Activated CD8-positive, alpha-beta memory T cell treated with anti-CD3 and anti-CD28 coated beads for 4 hours (primary cell): ENCODE results near the gene DLL1.

Source experiments
- DNase-seq, 2 donors: peaks; one replicate each; pipeline ENCODE4 v3.0.0-alpha.2; 2020; ENCODE audit warnings: low read depth in 2 of 2

Gene DLL1

GRCh38 chr6:170295510-170296422, 4.9 kb upstream of the DLL1 start:
- peak in 1 of 2 donors; percentile 14 for DNase-seq

DNA sequence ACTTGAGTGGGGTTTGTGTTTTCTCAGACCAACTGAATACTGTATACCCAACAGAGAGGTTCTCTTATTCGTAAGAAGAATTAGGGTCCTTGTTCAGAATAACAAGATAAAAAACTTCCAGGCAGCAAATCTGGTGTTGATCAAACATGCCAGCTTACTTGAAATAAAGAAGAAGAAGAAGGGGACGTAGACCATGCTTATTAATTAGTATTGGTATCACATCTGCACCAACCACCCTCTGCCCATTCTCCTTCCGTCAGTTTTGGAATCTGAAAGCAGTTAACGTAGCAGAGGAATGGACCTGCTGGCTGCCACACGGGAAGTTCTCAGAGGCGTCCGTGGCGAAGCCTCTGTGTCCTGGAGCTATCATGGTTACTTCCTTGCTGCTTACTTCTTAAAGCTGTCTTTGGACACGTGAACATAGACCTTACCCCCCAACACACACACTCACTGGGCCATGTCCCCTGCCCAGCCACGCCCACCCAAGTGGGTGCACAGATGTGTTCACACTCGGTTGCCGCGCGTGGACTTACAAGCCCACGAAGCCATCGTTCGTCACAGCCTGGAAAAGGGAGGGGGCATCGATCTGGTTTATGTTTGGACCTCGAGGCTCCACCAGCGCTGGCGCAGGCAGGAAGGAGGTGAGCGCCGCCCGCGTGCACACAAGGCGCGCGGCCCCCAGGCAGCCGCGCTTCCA, 4.1 kb upstream of the DLL1 start:
- DNase-seq: no peak

DNA sequence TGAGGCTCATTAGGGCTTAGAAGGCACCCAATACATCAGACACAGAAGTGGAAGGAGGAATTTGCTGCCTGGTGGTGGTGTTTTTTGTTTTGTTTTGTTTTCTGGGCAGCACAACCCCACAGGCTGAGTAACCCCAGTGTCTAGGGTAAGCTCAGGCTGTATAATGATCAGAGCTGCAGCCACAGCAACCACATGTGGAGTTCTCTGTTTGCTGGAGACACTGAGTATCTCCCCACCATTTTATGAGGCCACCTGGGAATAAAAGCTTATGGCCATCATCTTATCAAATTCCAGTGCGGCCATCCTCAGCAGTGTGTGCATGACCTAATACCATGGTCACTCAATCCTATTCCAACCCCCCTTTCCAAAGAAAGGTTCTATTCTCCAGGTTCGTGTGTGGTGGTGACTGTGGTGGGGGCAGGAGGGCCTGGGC, 3.4 kb upstream of the DLL1 start:
- no peak for DNase-seq

DNA sequence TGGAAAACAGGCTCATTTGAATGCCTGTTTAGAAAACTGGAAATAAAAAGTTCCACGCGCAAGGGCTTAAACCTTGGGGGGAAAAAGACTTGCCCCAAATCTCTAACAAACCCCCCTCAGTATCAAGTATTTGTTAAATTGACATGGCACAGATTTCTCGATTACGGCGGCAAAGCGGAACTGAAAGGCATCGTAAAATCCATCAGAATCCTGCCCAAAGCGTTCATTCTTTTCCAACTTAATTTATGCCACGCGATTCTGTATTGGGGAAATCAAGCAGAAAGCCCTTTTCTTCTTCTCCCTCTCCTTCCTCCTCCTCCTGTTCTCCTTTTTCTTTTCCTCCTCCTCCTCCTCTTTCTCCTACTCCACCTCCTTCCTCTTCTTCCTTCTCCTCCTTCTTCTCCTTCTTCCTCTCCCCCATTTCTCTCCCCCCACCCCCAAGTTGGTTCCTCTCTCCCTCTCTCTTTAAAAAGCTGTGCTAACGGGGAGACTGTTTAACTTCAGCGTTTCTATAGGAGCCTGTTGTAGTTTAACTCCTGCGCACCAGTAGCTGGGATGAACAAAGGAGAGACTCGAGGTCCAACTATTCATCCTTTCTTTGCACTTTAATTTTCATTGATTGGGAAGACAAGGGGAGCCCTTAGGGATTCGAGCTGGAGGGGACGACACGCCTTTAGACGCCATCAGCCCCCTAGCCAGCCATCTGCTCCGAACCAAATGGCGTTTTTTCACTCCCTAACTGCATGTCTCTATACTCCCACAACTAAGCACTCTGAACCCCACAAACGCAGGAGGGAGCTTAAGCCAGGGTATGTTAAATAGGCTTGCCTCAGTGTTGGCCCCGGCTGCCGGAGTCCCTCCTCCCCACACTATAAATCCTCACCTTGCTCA, 2.7 kb upstream of the DLL1 start:
- DNase-seq: no peak

DNA sequence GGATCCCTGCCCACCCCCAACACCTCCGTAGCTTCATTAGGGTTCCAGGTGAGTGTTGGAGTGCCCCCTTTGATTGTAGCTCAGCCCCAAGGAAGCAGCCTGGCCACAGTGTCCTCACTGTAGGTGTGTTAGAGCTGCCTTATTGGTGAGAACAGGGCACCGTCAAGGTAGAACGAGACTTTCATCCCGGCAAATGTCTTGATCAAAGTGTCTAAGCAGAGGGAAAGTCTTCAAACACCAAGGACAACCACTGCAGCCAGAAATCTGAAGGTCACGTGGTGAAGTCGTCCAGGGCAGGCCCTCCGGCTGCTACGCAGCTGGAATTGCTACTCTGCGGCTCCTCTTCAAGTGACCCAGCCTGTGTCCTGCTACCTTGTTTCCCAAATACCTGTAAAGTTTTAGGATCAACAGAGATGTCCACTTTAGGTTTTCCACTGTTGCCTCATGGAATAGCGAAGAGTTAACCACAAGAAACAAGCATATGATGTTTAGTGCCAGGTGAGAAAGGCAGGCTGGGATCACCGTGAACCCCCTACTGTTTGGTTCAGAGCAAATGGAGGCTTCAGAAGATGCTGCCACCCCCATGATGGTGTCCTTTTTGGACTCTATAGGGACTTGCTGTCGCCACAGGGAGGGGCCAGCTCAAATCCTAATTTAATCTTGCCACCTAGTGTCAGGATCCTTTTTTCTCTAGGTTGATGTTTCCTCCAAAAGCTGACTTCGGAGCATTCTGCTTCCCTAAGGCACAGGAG, 1.7 kb upstream of the DLL1 start:
- DNase-seq: no peak

DNA sequence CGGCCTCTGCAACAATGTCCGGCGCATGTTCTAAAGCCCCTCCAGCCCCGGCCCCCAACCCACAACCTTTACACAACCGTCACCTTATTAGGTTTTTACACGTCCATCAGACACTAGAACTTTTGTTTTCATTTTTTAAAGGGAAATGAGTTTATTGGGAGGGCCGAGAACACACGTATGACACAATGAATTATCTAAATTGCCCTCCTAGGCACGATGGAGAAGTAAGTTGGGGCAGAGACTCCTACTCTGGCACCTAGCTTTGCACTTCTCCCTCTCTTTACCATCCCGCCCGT, 1.2 kb upstream of the DLL1 start:
- no peak for DNase-seq

GRCh38 chr6:170291271-170292110, 613 bp upstream of the DLL1 start:
- no peak for DNase-seq

GRCh38 chr6:170289951-170290295, 955 bp downstream of the DLL1 start:
- DNase-seq: no peak

DNA sequence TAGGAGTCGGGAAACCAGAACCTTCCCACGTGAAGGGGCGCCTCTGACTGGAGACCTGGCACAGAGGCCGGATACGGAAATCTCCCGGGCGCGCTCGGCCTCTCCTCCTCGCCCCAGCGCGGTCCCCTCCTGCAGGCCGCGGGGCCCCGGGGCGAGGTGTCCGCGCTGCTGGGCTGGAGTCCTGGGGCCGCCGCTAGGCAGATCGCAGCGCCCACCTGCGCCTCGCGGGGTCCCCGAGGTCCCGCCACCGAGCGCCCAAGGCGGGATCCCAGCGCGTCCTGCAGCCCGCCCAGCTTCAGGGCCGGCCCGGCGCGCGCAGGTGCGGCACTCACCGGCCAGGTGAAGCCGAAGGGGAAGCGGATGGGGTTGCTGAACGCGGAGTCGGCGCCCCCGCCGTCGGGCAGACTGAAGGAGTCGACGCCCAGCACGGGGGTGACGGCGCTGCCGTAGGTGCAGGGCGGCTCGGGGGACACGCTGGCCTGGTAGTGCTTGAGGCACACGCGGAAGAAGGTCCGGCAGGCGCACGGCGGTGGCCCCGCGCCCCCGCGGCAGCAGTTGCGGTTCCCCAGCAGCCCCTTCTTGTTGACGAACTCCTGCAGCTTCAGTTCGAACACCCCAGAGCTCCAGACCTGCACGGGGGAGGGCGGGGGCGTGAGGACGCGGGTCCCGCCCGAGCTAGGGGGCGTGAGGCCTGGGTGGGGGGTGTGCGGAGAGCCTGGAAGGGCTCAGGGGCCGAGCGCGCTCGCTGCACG, 1.5 kb downstream of the DLL1 start:
- DNase-seq: no peak

DNA sequence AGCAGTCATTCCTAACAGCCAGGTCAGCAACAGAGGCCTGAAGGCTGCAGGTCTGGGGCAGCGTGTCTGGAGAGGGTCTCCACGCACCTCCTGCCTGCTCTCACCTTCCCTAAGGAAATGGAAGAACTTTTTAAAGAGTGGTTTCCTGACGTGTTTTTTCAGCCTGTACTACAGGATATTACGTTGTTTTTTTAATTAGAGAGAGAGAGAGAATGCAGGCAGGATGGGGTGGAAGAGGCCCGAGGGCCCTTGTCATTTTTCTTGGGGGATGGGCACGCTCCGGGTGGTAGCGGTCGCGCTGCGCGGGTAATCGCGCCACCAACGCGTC, 2.1 kb downstream of the DLL1 start:
- no peak for DNase-seq

- DNase-seq: no peak
These were observed 2.7 kb downstream of the DLL1 start for GRCh38 chr6:170288091-170288631.

DNA sequence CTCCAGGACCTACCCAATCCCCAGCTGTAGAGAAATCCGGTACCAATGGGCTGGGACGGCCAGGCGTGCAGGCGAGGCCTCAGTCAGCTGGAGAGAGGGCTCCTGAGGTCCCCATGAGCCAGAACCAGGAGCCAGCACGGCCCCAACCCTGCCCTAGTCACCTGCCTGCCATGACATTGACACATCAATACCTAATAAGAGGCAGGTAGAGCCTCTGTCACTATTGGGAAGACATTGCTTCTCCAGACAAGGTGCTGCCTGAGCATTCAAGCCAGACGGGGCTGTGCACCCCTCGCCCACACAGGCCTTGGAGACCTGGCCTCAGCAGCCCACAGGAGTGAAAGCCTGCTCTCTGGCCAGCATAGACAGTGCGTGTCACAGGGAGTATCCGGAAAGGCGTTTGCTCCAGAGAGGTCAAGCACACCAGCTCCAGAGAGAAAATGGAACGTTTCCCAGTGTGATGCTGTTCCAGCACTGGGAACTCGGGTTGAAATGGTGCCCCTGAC, 3.5 kb downstream of the DLL1 start:
- DNase-seq: no peak

DNA sequence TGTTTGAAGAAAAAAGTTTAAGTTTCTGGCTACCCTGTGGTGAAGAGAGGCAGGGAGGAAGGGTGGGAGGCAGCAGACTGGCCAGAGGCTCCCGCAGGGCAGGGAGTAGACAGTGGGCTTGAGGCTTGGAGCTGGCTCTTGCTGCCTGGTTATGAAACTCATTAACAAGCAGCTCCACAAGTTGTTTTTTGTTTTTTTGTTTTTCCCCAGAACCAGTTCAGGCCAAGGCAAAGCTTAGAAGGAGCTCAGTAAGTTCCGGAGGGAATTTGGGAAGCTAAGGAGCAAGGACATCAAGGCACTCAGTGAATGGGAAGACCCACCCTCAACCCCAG, 4.0 kb downstream of the DLL1 start:
- no peak for DNase-seq

DNA sequence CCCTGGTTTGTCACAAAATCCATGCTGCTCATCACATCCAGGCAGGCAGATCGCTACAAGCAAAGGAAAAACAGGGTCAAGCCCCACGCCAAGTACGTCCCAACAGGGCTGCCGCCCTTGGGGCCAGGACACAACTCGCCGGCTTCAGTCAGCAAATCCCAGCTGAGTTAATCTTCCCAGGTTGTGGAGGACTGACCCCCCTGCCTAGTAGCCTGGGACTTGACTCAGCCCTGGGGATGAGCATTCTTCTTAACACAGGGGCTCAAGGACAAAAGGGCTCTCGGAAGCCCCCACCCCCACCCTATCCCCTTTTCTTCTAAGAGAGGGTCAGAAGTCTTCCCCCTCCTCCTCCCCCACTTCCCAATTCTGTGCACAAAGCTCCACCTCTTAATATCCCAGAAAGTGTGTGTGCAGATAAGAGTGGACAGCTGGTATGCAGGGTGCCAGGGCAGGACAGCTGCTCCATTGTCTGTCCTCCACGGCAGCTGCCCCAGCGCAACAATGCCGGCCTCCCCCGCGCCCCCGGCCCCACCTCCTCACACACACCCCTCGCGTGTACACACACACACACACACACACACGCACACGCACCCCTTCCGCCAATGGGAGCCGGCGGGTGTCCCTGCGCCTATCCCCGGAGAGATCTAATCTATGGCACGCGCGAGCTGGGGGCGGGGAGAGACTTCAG, 4.5 kb downstream of the DLL1 start:
- no peak for DNase-seq

DNA sequence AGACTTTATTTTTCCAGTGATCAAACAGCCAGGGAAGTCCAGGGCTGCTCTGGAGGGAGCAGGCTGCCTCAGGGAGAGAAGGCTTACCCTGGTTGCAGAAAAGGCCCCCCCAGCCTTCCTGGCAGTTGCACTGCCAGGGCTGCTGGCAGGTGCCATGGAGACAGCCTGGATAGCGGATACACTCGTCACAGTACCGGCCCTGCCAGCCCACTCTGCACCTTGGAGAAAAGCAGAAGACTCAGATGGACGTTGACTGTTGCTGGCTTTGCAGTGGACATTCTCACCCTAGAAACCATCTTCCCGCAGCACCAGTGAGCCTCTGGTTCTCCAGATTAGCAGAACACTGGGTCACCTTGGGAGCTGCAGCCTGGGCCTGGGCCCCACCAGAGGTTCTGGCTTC, 5.4 kb downstream of the DLL1 start:
- DNase-seq: no peak

DNA sequence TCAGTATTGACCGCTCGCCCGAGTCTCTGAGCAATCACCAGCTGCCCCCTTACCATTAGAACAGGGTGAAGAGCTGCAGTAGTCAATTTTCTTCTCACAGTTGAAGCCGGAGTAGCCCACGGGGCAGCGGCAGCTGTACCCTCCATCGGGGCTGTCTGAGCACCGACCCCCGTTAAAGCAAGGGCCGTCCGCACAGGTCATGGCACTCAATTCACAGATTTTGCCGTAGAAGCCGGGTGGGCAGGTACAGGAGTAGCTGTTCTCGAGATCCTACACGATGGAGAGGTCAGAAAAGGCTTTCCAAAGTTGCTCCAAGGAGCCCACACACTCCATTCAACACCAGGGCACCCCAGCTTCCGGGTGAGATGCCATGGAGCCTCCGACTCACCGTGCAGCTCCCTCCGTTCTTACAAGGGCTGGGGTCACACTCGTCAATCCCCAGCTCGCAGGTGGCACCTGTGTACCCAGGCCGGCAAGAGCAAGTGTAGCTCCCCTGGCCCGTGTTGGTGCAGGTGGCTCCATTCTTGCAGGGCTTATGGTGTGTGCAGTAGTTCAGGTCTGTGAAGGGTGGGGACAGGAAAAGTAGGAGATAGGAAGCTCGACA, 5.9 kb downstream of the DLL1 start:
- no peak for DNase-seq

DNA sequence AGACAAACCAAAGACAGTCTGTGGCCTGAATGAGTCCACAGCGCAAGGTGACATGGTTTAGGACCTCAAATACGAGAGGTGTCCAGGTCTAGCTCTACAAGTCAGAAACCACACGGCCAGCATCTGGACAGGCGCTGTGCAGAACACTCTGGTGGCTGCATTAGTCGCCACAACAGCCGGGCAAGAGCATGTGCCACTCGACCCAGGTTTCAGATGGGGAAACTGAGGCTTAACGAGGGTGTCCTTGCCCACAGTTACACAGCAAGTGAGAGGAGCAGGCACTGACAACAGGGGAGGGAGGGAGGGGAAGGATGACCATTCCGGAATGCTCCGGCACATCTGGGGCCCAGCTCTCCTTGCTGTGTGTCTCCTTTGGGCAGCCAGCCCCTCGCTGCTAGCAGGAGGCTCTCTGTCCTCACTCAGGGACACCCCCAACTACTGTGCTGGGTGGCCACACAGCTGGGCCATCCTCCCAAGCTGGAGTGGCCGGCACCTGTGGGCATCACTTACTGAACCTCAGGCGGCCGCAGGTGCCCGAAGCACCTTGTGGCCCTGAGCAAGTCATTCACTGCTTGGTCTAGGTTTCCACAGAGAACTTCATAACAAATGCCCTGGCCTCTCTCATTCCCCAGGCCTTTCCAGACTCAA, 6.6 kb downstream of the DLL1 start:
- DNase-seq: no peak
